A549 (cell line): Measurements from ENCODE around the gene IMPA2.

Experiments
- CBX2 ChIP-seq: fragments of 200-600 bp; sonication (generic); IDR thresholded peaks from 2 replicates; pipeline ENCODE4 v1.6.1; 2016; ENCODE audit warnings: low read depth, mild to moderate bottlenecking, borderline replicate concordance
- CHD2 ChIP-seq: fragments of 150-350 bp; IDR thresholded peaks from 2 replicates; pipeline ENCODE4 v1.6.1; 2014; ENCODE audit warnings: low read length; ENCODE audit not compliant: partially characterized antibody
- EHMT2 ChIP-seq: fragments of 200-600 bp; sonication (generic); IDR thresholded peaks from 2 replicates; pipeline ENCODE4 v1.6.1; 2016; ENCODE audit warnings: antibody characterized with exemption, low read depth, mild to moderate bottlenecking, moderate library complexity
- FOSB ChIP-seq: fragments of 250-450 bp; sonication (Bioruptor Pico); IDR thresholded peaks from 2 replicates; pipeline ENCODE4 v1.5.0; 2020; ENCODE audit warnings: mild to moderate bottlenecking, moderate library complexity
- POLR2A ChIP-seq: IDR thresholded peaks from 2 replicates; pipeline ENCODE4 v1.6.1; 2012; ENCODE audit warnings: mild to moderate bottlenecking, low read length
- RAD21 ChIP-seq, 2 experiments: fragments of >200 bp in 1 of 2; sonication (Bioruptor Twin) in 1 of 2; formaldehyde crosslinking in 1 of 2; IDR thresholded peaks in 1 of 2; conservative IDR thresholded peaks in 1 of 2; 2 replicates in 1 of 2; 3 replicates in 1 of 2; pipeline ENCODE4 v1.6.1; 2012 to 2018; ENCODE audit warnings: inconsistent platforms in 1 of 2
- TF ChIP-seq, protein P1 (sequence below): fragments of 200-600 bp; sonication (generic); IDR thresholded peaks from 2 replicates; pipeline ENCODE4 v1.6.1; 2016; ENCODE audit warnings: antibody characterized with exemption, mild to moderate bottlenecking, moderate library complexity
- TF ChIP-seq, protein P2 (sequence below): fragments of >200 bp; sonication (Bioruptor Twin); formaldehyde crosslinking; IDR thresholded peaks from 3 replicates; pipeline ENCODE4 v1.5.1; 2016
- TF ChIP-seq, protein P3 (sequence below): fragments of 450-650 bp; IDR thresholded peaks from 2 replicates; pipeline ENCODE4 v1.6.1; 2014; ENCODE audit warnings: antibody characterized with exemption

DNA sequence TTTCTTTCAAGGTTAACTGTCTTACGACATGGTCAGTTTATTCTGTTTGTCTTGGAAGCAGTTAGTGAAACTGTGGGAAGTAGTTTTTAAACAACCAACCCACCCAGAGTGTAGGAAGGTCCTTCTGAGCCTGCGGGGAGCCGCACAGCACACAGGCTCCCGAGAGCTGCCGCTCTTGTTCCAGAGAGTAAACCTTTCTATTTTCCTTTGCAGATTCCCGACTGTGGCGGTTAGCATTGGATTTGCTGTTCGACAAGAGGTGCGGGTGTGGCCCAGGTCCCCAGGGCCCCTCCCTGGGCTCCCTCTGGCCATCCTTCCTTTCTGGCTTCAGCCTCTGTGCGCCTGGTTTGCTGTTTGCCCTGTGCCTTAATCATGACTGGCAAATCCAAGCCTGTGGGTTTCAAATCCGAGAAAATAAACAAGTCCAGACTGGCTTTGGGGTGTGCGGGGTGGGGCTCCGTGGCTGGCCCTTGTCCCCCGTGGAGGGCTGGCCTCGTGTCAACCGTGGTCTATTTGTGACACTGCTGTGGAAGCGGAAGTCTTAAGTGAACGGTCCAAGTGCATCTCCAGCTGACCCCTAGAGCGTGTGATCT lies 30.7 kb downstream of the IMPA2 start:
- TF ChIP-seq, protein P1, sequence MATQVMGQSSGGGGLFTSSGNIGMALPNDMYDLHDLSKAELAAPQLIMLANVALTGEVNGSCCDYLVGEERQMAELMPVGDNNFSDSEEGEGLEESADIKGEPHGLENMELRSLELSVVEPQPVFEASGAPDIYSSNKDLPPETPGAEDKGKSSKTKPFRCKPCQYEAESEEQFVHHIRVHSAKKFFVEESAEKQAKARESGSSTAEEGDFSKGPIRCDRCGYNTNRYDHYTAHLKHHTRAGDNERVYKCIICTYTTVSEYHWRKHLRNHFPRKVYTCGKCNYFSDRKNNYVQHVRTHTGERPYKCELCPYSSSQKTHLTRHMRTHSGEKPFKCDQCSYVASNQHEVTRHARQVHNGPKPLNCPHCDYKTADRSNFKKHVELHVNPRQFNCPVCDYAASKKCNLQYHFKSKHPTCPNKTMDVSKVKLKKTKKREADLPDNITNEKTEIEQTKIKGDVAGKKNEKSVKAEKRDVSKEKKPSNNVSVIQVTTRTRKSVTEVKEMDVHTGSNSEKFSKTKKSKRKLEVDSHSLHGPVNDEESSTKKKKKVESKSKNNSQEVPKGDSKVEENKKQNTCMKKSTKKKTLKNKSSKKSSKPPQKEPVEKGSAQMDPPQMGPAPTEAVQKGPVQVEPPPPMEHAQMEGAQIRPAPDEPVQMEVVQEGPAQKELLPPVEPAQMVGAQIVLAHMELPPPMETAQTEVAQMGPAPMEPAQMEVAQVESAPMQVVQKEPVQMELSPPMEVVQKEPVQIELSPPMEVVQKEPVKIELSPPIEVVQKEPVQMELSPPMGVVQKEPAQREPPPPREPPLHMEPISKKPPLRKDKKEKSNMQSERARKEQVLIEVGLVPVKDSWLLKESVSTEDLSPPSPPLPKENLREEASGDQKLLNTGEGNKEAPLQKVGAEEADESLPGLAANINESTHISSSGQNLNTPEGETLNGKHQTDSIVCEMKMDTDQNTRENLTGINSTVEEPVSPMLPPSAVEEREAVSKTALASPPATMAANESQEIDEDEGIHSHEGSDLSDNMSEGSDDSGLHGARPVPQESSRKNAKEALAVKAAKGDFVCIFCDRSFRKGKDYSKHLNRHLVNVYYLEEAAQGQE = no peak
- TF ChIP-seq, protein P2, sequence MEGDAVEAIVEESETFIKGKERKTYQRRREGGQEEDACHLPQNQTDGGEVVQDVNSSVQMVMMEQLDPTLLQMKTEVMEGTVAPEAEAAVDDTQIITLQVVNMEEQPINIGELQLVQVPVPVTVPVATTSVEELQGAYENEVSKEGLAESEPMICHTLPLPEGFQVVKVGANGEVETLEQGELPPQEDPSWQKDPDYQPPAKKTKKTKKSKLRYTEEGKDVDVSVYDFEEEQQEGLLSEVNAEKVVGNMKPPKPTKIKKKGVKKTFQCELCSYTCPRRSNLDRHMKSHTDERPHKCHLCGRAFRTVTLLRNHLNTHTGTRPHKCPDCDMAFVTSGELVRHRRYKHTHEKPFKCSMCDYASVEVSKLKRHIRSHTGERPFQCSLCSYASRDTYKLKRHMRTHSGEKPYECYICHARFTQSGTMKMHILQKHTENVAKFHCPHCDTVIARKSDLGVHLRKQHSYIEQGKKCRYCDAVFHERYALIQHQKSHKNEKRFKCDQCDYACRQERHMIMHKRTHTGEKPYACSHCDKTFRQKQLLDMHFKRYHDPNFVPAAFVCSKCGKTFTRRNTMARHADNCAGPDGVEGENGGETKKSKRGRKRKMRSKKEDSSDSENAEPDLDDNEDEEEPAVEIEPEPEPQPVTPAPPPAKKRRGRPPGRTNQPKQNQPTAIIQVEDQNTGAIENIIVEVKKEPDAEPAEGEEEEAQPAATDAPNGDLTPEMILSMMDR = no peak
- no peak for TF ChIP-seq CHD2
- no peak for TF ChIP-seq CBX2
- TF ChIP-seq, protein P3, sequence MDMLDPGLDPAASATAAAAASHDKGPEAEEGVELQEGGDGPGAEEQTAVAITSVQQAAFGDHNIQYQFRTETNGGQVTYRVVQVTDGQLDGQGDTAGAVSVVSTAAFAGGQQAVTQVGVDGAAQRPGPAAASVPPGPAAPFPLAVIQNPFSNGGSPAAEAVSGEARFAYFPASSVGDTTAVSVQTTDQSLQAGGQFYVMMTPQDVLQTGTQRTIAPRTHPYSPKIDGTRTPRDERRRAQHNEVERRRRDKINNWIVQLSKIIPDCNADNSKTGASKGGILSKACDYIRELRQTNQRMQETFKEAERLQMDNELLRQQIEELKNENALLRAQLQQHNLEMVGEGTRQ = no peak
- TF ChIP-seq POLR2A = no peak
- no peak for TF ChIP-seq EHMT2
- TF ChIP-seq RAD21 (conservative IDR thresholded peaks at IDR 0.05 in 1 of 2, IDR thresholded peaks at IDR 0.05 in 1 of 2) = no peak
- TF ChIP-seq FOSB (CRISPR knock-in tag) = no peak
